Activated naive CD4-positive, alpha-beta T cell treated with anti-CD3 and anti-CD28 coated beads for 36 hours (primary cell): ENCODE data around the gene CHRNA1. TPM values are rescaled to one million over a fixed set of nuclear protein-coding genes. Genes with fewer than 3 reads are reported as not detected.

ENCODE experiments used
- CTCF ChIA-PET: fragments of 350-600 bp; sonication (Branson Sonifier 250); formaldehyde crosslinking; loops from one replicate; lab custom pipeline; 2021; ENCODE audit warnings: antibody characterized with exemption; lab: Charles Lee
- DNase-seq: peaks from one replicate; pipeline ENCODE4 v3.0.0-alpha.2; 2020
- H3K27ac Mint-ChIP-seq: one replicate; pipeline ENCODE4 v1.8.0; 2021; ENCODE audit warnings: mild to moderate bottlenecking, mixed read lengths
- H3K27me3 Mint-ChIP-seq: one replicate; pipeline ENCODE4 v1.8.0; 2021; ENCODE audit warnings: low read depth, mixed read lengths
- H3K36me3 Mint-ChIP-seq: one replicate; pipeline ENCODE4 v1.8.0; 2021; ENCODE audit warnings: low read depth, mixed read lengths
- H3K4me1 Mint-ChIP-seq: one replicate; pipeline ENCODE4 v1.8.0; 2021; ENCODE audit warnings: low read depth, mixed read lengths
- H3K4me3 Mint-ChIP-seq: one replicate; pipeline ENCODE4 v1.8.0; 2021; ENCODE audit warnings: mild to moderate bottlenecking, moderate library complexity, mixed read lengths
- H3K9me3 Mint-ChIP-seq: one replicate; pipeline ENCODE4 v1.8.0; 2021; ENCODE audit warnings: mixed read lengths
- intact Hi-C: fragments of 100-400 bp; cut with micrococcal nuclease; formaldehyde crosslinking; loops from one replicate; pipeline ENCODE4 v1.15.1; 2023
- total RNA-seq, 2 experiments: library from RNA; stranded (reverse); gene quantifications; one replicate each; pipeline ENCODE4 v1.2.3, GENCODE V29; 2021

CHRNA1 gene
- total RNA-seq, 2 experiments from 2014 or later, result not detected

GRCh38 chr2:174729797-174730697, 34.2 kb downstream of the CHRNA1 start:
- Mint-ChIP-seq H3K27ac (no peak overlapping the region), H3K9me3 (no peaks in the 10 kb centered on the region), H3K36me3 (no peaks in the 10 kb centered on the region), H3K4me3 (peak overlapping the region; percentile 82), H3K27me3 (peaks cover 4% of the 10 kb centered on the region), H3K4me1 (peaks cover 4% of the 10 kb centered on the region)
- CTCF ChIA-PET, result interaction anchor here (0.9 to 3.6 kb wide), 10 partner anchors 11 to 261 kb away, joined by 3 to 16 read pairs (median 4); no protein-coding TSS in a partner anchor
- DNase-seq, result peak; percentile 76
- intact Hi-C loops, result loop anchor here (1.0 kb wide), 1 partner anchor 30 kb away; no protein-coding TSS in a partner anchor

DNA sequence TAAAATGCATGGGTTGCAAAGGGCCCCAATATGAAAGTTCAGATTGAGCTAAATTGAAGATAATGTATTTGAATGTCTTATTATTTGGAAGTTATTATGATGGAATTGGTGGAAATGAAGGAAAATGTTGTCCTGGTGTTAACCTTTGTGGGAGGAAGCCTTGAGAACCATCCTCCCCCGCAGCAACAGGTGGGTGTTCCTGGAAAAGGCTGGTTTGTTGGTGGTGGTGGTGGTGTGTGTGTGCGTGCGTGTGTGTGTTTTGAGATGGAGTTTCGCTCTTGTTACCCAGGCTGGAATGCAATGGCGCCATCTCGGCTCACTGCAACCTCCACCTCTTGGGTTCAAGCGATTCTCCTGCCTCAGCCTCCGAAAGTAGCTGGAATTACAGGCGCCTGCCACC, 36.2 kb downstream of the CHRNA1 start:
- Mint-ChIP-seq H3K36me3 (no peaks in the 10 kb centered on the region), H3K27ac (no peak overlapping the region), H3K4me3 (no peak overlapping the region), H3K4me1 (peaks cover 4% of the 10 kb centered on the region), H3K9me3 (no peaks in the 10 kb centered on the region), H3K27me3 (peaks cover 4% of the 10 kb centered on the region)
- no peak for DNase-seq
- intact Hi-C loops, result no loop called here
- CTCF ChIA-PET, result interaction anchor here (0.5 kb wide), 1 partner anchor 9 kb away, joined by 6 read pairs; no protein-coding TSS in a partner anchor

- DNase-seq, result no peak
- Mint-ChIP-seq H3K27me3 (peaks cover 4% of the 10 kb centered on the region), H3K9me3 (no peaks in the 10 kb centered on the region), H3K4me1 (peaks cover 4% of the 10 kb centered on the region), H3K4me3 (no peak overlapping the region), H3K36me3 (no peaks in the 10 kb centered on the region), H3K27ac (no peak overlapping the region)
- CTCF ChIA-PET, result interaction anchor here (0.6 to 1.2 kb wide), 4 partner anchors 19 to 29 kb away, joined by 3 to 4 read pairs (median 3); no protein-coding TSS in a partner anchor
- intact Hi-C loops, result no loop called here
Observed at GRCh38 chr2:174726212-174726611, 38.1 kb downstream of the CHRNA1 start.

- Mint-ChIP-seq H3K27ac (no peak overlapping the region), H3K4me1 (peaks cover 13% of the 10 kb centered on the region), H3K27me3 (peaks cover 3% of the 10 kb centered on the region), H3K9me3 (peaks cover 3% of the 10 kb centered on the region), H3K36me3 (no peaks in the 10 kb centered on the region), H3K4me3 (no peak overlapping the region)
- intact Hi-C loops, result no loop called here
- DNase-seq, result no peak
- CTCF ChIA-PET, result interaction anchor here (0.6 kb wide), 1 partner anchor 311 kb away, joined by 4 read pairs; no protein-coding TSS in a partner anchor
Observed at GRCh38 chr2:174722942-174723592, 41.2 kb downstream of the CHRNA1 start.

DNA sequence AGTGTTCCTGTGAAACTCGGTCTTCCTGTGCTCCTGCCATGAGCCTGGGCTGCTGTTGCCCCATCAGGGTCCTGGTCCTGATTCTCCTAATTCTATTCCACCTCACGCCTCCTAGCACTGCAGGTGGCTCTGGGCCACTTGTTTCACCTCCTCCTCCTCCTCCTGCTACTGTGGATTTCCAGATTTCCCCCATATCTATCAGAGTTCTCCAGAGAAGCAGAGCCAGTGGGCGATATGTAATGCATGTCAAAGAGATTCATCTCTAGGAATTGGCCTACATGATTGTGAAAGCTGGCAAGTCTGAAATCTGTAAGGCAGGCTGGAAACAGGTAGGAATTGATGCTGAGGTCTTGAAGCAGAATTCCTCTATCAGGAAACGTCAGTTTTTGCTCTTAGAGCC, 45.3 kb downstream of the CHRNA1 start:
- Mint-ChIP-seq H3K36me3 (no peaks in the 10 kb centered on the region), H3K27me3 (no peaks in the 10 kb centered on the region), H3K27ac (no peak overlapping the region), H3K9me3 (peaks cover 3% of the 10 kb centered on the region), H3K4me1 (peaks cover 27% of the 10 kb centered on the region), H3K4me3 (no peak overlapping the region)
- CTCF ChIA-PET, result interaction anchor here (0.6 to 1.7 kb wide), 8 partner anchors 9 to 488 kb away, joined by 3 to 6 read pairs (median 4); no protein-coding TSS in a partner anchor
- intact Hi-C loops, result no loop called here
- DNase-seq, result no peak

GRCh38 chr2:174718591-174718990, 45.7 kb downstream of the CHRNA1 start:
- no peak overlapping the region for H3K27ac Mint-ChIP-seq
- peaks cover 3% of the 10 kb centered on the region for H3K9me3 Mint-ChIP-seq
- peaks cover 27% of the 10 kb centered on the region for H3K4me1 Mint-ChIP-seq
- H3K27me3 Mint-ChIP-seq, result no peaks in the 10 kb centered on the region
- H3K4me3 Mint-ChIP-seq, result no peak overlapping the region
- no peak for DNase-seq
- CTCF ChIA-PET, result interaction anchor here (1.1 to 1.7 kb wide), 3 partner anchors 10 to 21 kb away, joined by 3 to 4 read pairs (median 4); no protein-coding TSS in a partner anchor
- intact Hi-C loops, result no loop called here
- no peaks in the 10 kb centered on the region for H3K36me3 Mint-ChIP-seq

- Mint-ChIP-seq H3K27me3 (no peaks in the 10 kb centered on the region), H3K4me3 (no peak overlapping the region), H3K4me1 (peaks cover 27% of the 10 kb centered on the region), H3K36me3 (no peaks in the 10 kb centered on the region), H3K9me3 (peaks cover 3% of the 10 kb centered on the region), H3K27ac (no peak overlapping the region)
- DNase-seq, result no peak
- CTCF ChIA-PET, result interaction anchor here (1.4 to 1.7 kb wide), 2 partner anchors 11 to 20 kb away, joined by 3 to 4 read pairs; no protein-coding TSS in a partner anchor
- intact Hi-C loops, result loop anchor here (2.0 kb wide), 1 partner anchor 35 kb away; no protein-coding TSS in a partner anchor
Observed at GRCh38 chr2:174717916-174718315, 46.4 kb downstream of the CHRNA1 start.

- intact Hi-C loops, result loop anchor here (2.0 kb wide), 1 partner anchor 36 kb away; no protein-coding TSS in a partner anchor
Observed at GRCh38 chr2:174717273-174717672, 47.0 kb downstream of the CHRNA1 start.

DNA sequence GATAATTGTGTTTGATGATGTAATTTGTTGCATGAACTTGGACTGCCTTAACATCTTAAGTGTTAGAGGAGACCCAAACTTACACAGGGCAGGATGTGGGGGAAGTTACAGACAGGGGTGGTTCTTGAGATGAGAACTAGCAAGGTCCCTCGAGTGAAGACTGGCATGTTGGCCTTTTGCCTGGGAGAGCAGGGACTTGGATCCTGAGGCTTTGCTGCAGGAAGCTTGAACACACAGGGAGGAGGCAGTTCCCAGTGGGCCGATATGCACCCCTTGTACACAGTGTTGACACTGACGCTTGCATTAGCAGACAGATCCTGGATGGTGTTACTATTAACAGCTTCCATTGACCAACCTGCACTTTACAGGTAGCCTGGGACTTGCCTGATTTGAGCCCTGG, 47.5 kb downstream of the CHRNA1 start:
- H3K4me3 Mint-ChIP-seq, result no peak overlapping the region
- H3K36me3 Mint-ChIP-seq, result no peaks in the 10 kb centered on the region
- peak; percentile 20 for DNase-seq
- peaks cover 27% of the 10 kb centered on the region for H3K4me1 Mint-ChIP-seq
- H3K27ac Mint-ChIP-seq, result no peak overlapping the region
- no peaks in the 10 kb centered on the region for H3K27me3 Mint-ChIP-seq
- H3K9me3 Mint-ChIP-seq, result peaks cover 3% of the 10 kb centered on the region
- CTCF ChIA-PET, result interaction anchor here (1.8 kb wide), 1 partner anchor 18 kb away, joined by 5 read pairs; no protein-coding TSS in a partner anchor
- intact Hi-C loops, result loop anchor here (1.0 to 2.0 kb wide), 2 partner anchors 16 to 36 kb away; no protein-coding TSS in a partner anchor

More at GRCh38 chr2:174717273-174717672, 47.0 kb downstream of the CHRNA1 start:
- Mint-ChIP-seq H3K4me3 (no peak overlapping the region), H3K27me3 (no peaks in the 10 kb centered on the region), H3K4me1 (peaks cover 27% of the 10 kb centered on the region), H3K36me3 (no peaks in the 10 kb centered on the region), H3K27ac (peak overlapping the region; percentile 25), H3K9me3 (peaks cover 3% of the 10 kb centered on the region)
- DNase-seq, result peak; percentile 38
- CTCF ChIA-PET, result interaction anchor here (1.4 kb wide), 1 partner anchor 20 kb away, joined by 3 read pairs; no protein-coding TSS in a partner anchor

GRCh38 chr2:174713686-174714085, 50.6 kb downstream of the CHRNA1 start:
- CTCF ChIA-PET, result interaction anchor here (0.9 to 2.4 kb wide), 4 partner anchors 14 to 35 kb away, joined by 3 to 9 read pairs (median 6); no protein-coding TSS in a partner anchor
- peaks cover 23% of the 10 kb centered on the region for H3K4me1 Mint-ChIP-seq
- no peak overlapping the region for H3K4me3 Mint-ChIP-seq
- no peaks in the 10 kb centered on the region for H3K9me3 Mint-ChIP-seq
- no peaks in the 10 kb centered on the region for H3K27me3 Mint-ChIP-seq
- intact Hi-C loops, result no loop called here
- DNase-seq, result no peak
- no peaks in the 10 kb centered on the region for H3K36me3 Mint-ChIP-seq
- no peak overlapping the region for H3K27ac Mint-ChIP-seq

GRCh38 chr2:174711206-174711605, 53.1 kb downstream of the CHRNA1 start:
- Mint-ChIP-seq H3K36me3 (no peaks in the 10 kb centered on the region), H3K9me3 (no peaks in the 10 kb centered on the region), H3K4me1 (no peaks in the 10 kb centered on the region), H3K27ac (no peak overlapping the region), H3K27me3 (no peaks in the 10 kb centered on the region), H3K4me3 (no peak overlapping the region)
- intact Hi-C loops, result no loop called here
- CTCF ChIA-PET, result no interaction called here
- DNase-seq, result no peak
